AG10803 (cell line): Measurements from ENCODE around the gene GLYATL1.

Experiments
- DNase-seq: peaks from one replicate; pipeline ENCODE4 v3.0.0; 2010; ENCODE audit warnings: low read depth
- H3K4me3 ChIP-seq: 2 replicates; pipeline ENCODE4 v1.5.1; 2011; ENCODE audit warnings: mild to moderate bottlenecking, low read length, control low read depth
- CTCF ChIP-seq: conservative IDR thresholded peaks from 2 replicates; pipeline ENCODE4 v1.5.1; 2011; ENCODE audit warnings: mild to moderate bottlenecking, low read length, control low read depth, inconsistent platforms

GLYATL1 gene

GRCh38 chr11:58905721-58906547 is 33.4 kb upstream of the GLYATL1 start:
- peak; percentile 90 for DNase-seq
- H3K4me3 ChIP-seq: peak overlapping the region; percentile 71

GRCh38 chr11:58907780-58908179 is 31.5 kb upstream of the GLYATL1 start:
- H3K4me3 ChIP-seq: no peak overlapping the region
- TF ChIP-seq CTCF: no peak
- no peak for DNase-seq

More at GRCh38 chr11:58905721-58906547, 33.4 kb upstream of the GLYATL1 start:
- TF ChIP-seq CTCF: peak; percentile 46

- no peak for TF ChIP-seq CTCF
- H3K4me3 ChIP-seq: no peak overlapping the region
- DNase-seq: no peak
Observed at GRCh38 chr11:58912124-58912523, 27.2 kb upstream of the GLYATL1 start.

- TF ChIP-seq CTCF: no peak
- no peak overlapping the region for H3K4me3 ChIP-seq
- no peak for DNase-seq
Observed at GRCh38 chr11:58913685-58914084, 25.6 kb upstream of the GLYATL1 start.

- TF ChIP-seq CTCF: no peak
- no peak overlapping the region for H3K4me3 ChIP-seq
- no peak for DNase-seq
Observed at GRCh38 chr11:58914821-58915543, 24.3 kb upstream of the GLYATL1 start.

GRCh38 chr11:58916637-58917036 is 22.7 kb upstream of the GLYATL1 start:
- TF ChIP-seq CTCF: no peak
- no peak overlapping the region for H3K4me3 ChIP-seq
- DNase-seq: no peak

- no peak for DNase-seq
- TF ChIP-seq CTCF: no peak
- H3K4me3 ChIP-seq: no peak overlapping the region
Observed at GRCh38 chr11:58917159-58917783, 22.0 kb upstream of the GLYATL1 start.
